Sigmoid colon (tissue), 7 donors: ENCODE results near the gene FOXO4. TPM values are rescaled to one million over a fixed set of nuclear protein-coding genes. Genes with fewer than 3 reads are reported as not detected.

Source experiments
- DNase-seq: peaks from one replicate; pipeline ENCODE4 v3.0.0-alpha.2; 2019
- H3K27ac ChIP-seq, 4 donors: fragments of 200-600 bp; sonication (generic); one replicate each; pipeline ENCODE4 v1.5.1; 2016 to 2019; ENCODE audit warnings: mild to moderate bottlenecking in 1 of 4
- H3K27me3 ChIP-seq, 3 donors: fragments of 200-600 bp; sonication (generic); one replicate each; pipeline ENCODE4 v1.5.1; 2019; ENCODE audit warnings: mild to moderate bottlenecking in 1 of 3
- H3K36me3 ChIP-seq, 4 donors: fragments of 200-600 bp; sonication (generic); one replicate each; pipeline ENCODE4 v1.5.1; 2016 to 2019
- H3K4me1 ChIP-seq, 4 donors: fragments of 200-600 bp; sonication (generic); one replicate each; pipeline ENCODE4 v1.5.1; 2017 to 2019
- H3K4me3 ChIP-seq, 4 donors: fragments of 200-600 bp; sonication (generic); one replicate each; pipeline ENCODE4 v1.5.1; 2017 to 2019; ENCODE audit warnings: mild to moderate bottlenecking in 2 of 4, moderate library complexity in 1 of 4
- H3K9me3 ChIP-seq, 4 donors: fragments of 200-600 bp in 3 of 4; sonication (generic) in 3 of 4; one replicate each; pipeline versions ENCODE4 v1.5.1 to v1.6.1; 2013 to 2019
- CTCF ChIP-seq, 4 experiments: fragments of 450-650 bp in 3 of 4; fragments of 200-600 bp in 1 of 4; IDR thresholded peaks; one replicate each; pipeline ENCODE4 v1.5.1; 2016 to 2019; ENCODE audit warnings: antibody characterized with exemption in 4 of 4, mild to moderate bottlenecking in 3 of 4, moderate library complexity in 2 of 4
- EP300 ChIP-seq, 4 donors: sonication (generic); formaldehyde crosslinking; IDR thresholded peaks; one replicate each; pipeline ENCODE4 v1.6.1; 2017; ENCODE audit warnings: antibody characterized with exemption in 4 of 4
- POLR2A ChIP-seq, 2 donors: fragments of 450-650 bp; IDR thresholded peaks; one replicate each; pipeline ENCODE4 v1.6.1; 2016; ENCODE audit warnings: antibody characterized with exemption in 2 of 2, mild to moderate bottlenecking in 2 of 2, moderate library complexity in 2 of 2
- POLR2AphosphoS5 ChIP-seq, 4 donors: sonication (generic); formaldehyde crosslinking; IDR thresholded peaks; one replicate each; pipeline ENCODE4 v1.6.1; 2017; ENCODE audit warnings: antibody characterized with exemption in 4 of 4
- WGBS, 2 donors: extraction: QIAGEN DNeasy Blood & Tissue Kit; methylation state at CpG; one replicate each; pipeline ENCODE4 v1.1.7; 2013; 5-methylcytosine and 5-hydroxymethylcytosine counted together
- intact Hi-C: fragments of 100-400 bp; cut with DNase I; formaldehyde crosslinking; loops from one replicate; pipeline ENCODE4 v1.15.1; 2023
- polyA plus RNA-seq, 3 donors: library from polyadenylated mRNA; stranded (reverse); fragments of 200-250 nt; gene quantifications; one replicate each; pipeline ENCODE4 v1.2.3, GENCODE V29; 2013
- total RNA-seq, 4 donors: library from RNA; depleted of rRNA; stranded (reverse); fragments of >200 nt; gene quantifications; one replicate each; pipeline ENCODE4 v1.1.0, GENCODE V29; 2016
- donor health status: healthy with polysubstance abuse.
- donor health status: Bipolar disorder and iron deficiency.
- donor health status: healthy.

Gene FOXO4
- total and polyA plus RNA-seq, 7 donors: 14.7 to 34.6 (median 25.3) TPM

- no peaks in the 10 kb centered on the region for H3K27me3 ChIP-seq
- DNase-seq: no peak
- peaks cover 0 to 20% (median 3%) of the 10 kb centered on the region in 4 donors for H3K36me3 ChIP-seq
- peaks cover 0 to 15% (median 4%) of the 10 kb centered on the region in 4 donors for H3K4me1 ChIP-seq
- intact Hi-C loops: loop anchor here (10.0 kb wide), 1 partner anchor 1137 kb away; no protein-coding TSS in a partner anchor
- H3K9me3 ChIP-seq: no peaks in the 10 kb centered on the region
- TF ChIP-seq CTCF (IDR thresholded peaks at IDR 0.05): no peak
- no peak for TF ChIP-seq POLR2A (IDR thresholded peaks at IDR 0.05)
- no peak for TF ChIP-seq POLR2AphosphoS5 (IDR thresholded peaks at IDR 0.05)
- TF ChIP-seq EP300 (IDR thresholded peaks at IDR 0.05): no peak
- WGBS, 2 donors: 67 to 89% methylated on average over 10 of the region's 10 CpGs
- H3K27ac ChIP-seq: peak overlapping the region in 1 of 4 donors; percentile 76
- no peak overlapping the region for H3K4me3 ChIP-seq
Measured at GRCh38 chrX:71117358-71117757, 21.7 kb downstream of the FOXO4 start.

GRCh38 chrX:71118032-71118984, 22.7 kb downstream of the FOXO4 start, which contains the start of gene MED12:
Gene MED12 (plus strand): TSS chrX:71118596. CDS start chrX:71118755, 159 bp downstream.
- peak within 1 kb of the TSS; percentile 51 to 63 (median 62) for H3K4me3 ChIP-seq
- peaks cover 0 to 29% (median 7%) of the 10 kb centered on the region in 4 donors for H3K36me3 ChIP-seq
- peaks cover 0 to 15% (median 4%) of the 10 kb centered on the region in 4 donors for H3K4me1 ChIP-seq
- intact Hi-C loops: loop anchor here (10.0 kb wide), 1 partner anchor 1136 kb away; no protein-coding TSS in a partner anchor
- WGBS, 2 donors: 1% methylated on average over 56 of the region's 56 CpGs
- DNase-seq: peak; percentile 92
- H3K27me3 ChIP-seq: no peaks in the 10 kb centered on the region
- no peak for TF ChIP-seq EP300 (IDR thresholded peaks at IDR 0.05)
- TF ChIP-seq POLR2AphosphoS5 (IDR thresholded peaks at IDR 0.05): peak in 2 of 4 donors; percentile 32 to 41
- peak within 1 kb of the TSS; percentile 76 to 87 (median 80) for H3K27ac ChIP-seq
- H3K9me3 ChIP-seq: no peaks in the 10 kb centered on the region

- Histone ChIP-seq H3K4me3 (peak overlapping the region; percentile 51 to 63 (median 62)), H3K9me3 (no peaks in the 10 kb centered on the region), H3K27me3 (no peaks in the 10 kb centered on the region), H3K36me3 (peaks cover 0 to 37% (median 10%) of the 10 kb centered on the region in 4 donors), H3K4me1 (peaks cover 0 to 15% (median 4%) of the 10 kb centered on the region in 4 donors), H3K27ac (peak overlapping the region; percentile 76 to 87 (median 80))
- intact Hi-C loops: loop anchor here (10.0 kb wide), 1 partner anchor 1136 kb away; no protein-coding TSS in a partner anchor
- WGBS, 2 donors: 1 to 2% methylated on average over 15 to 16 of the region's 17 CpGs
- DNase-seq: no peak
- no peak for TF ChIP-seq POLR2A (IDR thresholded peaks at IDR 0.05)
- TF ChIP-seq EP300 (IDR thresholded peaks at IDR 0.05): no peak
- no peak for TF ChIP-seq POLR2AphosphoS5 (IDR thresholded peaks at IDR 0.05)
- TF ChIP-seq CTCF (IDR thresholded peaks at IDR 0.05): no peak
Measured at GRCh38 chrX:71118985-71119535, 23.4 kb downstream of the FOXO4 start.

GRCh38 chrX:71128166-71128833, 32.6 kb downstream of the FOXO4 start:
- peaks cover 19 to 94% (median 28%) of the 10 kb centered on the region in 4 donors for H3K36me3 ChIP-seq

More at GRCh38 chrX:71128166-71128833, 32.6 kb downstream of the FOXO4 start:
- H3K27me3 ChIP-seq: no peaks in the 10 kb centered on the region
- H3K27ac ChIP-seq: no peak overlapping the region
- TF ChIP-seq POLR2A (IDR thresholded peaks at IDR 0.05) (no peak), POLR2AphosphoS5 (IDR thresholded peaks at IDR 0.05) (no peak), CTCF (IDR thresholded peaks at IDR 0.05) (no peak), EP300 (IDR thresholded peaks at IDR 0.05) (no peak)
- intact Hi-C loops: loop anchor here (2.0 kb wide), 1 partner anchor 29 kb away; no protein-coding TSS in a partner anchor
- H3K4me3 ChIP-seq: no peak overlapping the region
- WGBS, 2 donors: 85 to 88% methylated on average over 12 of the region's 12 CpGs
- no peaks in the 10 kb centered on the region for H3K9me3 ChIP-seq
- H3K4me1 ChIP-seq: no peaks in the 10 kb centered on the region
- DNase-seq: no peak
